Upper lobe of right lung (tissue), 1 donor: ENCODE measurements around the gene MOGAT2. TPM values are rescaled to one million over a fixed set of nuclear protein-coding genes. Genes with fewer than 3 reads are reported as not detected.
A peak's percentile ranks its signal among the peaks of the same experiment; 100 is the strongest.
"Not testable (repeated sequence)": the region's sequence is repeated elsewhere in the genome, so short reads cannot be mapped to it uniquely, and the experiment has no call there.

Experiments used
- ATAC-seq: fragments of 200-7000 bp; cut with Tn5 transposase; one replicate; pipeline ENCODE4 v1.9.1; 2020; ENCODE audit warnings: mild to moderate bottlenecking, moderate library complexity
- DNase-seq: peaks from one replicate; pipeline ENCODE4 v3.0.0-alpha.2; 2020
- H3K27ac ChIP-seq: fragments of 200-600 bp; one replicate; pipeline ENCODE4 v1.8.0; 2022
- H3K27me3 ChIP-seq: fragments of 200-600 bp; one replicate; pipeline ENCODE4 v1.8.0; 2022; ENCODE audit warnings: mild to moderate bottlenecking
- H3K36me3 ChIP-seq: fragments of 200-600 bp; one replicate; pipeline ENCODE4 v1.8.0; 2022
- H3K4me1 ChIP-seq: fragments of 200-600 bp; one replicate; pipeline ENCODE4 v1.8.0; 2022
- H3K4me3 ChIP-seq: fragments of 200-600 bp; one replicate; pipeline ENCODE4 v1.8.0; 2022; ENCODE audit warnings: mild to moderate bottlenecking
- H3K9me3 ChIP-seq: fragments of 200-600 bp; one replicate; pipeline ENCODE4 v1.8.0; 2022
- CTCF ChIP-seq: fragments of 200-600 bp; IDR thresholded peaks from one replicate; pipeline ENCODE4 v1.8.0; 2022; ENCODE audit warnings: antibody characterized with exemption
- intact Hi-C: fragments of 100-400 bp; cut with DNase I; formaldehyde crosslinking; loops from one replicate; pipeline ENCODE4 v1.11.0; 2022
- total RNA-seq: library from RNA; stranded (reverse); fragmentation: NEBNext Ultra II Directional; extraction: Animal tissue kit (Norgen Biotek cat#: 25700); gene quantifications from one replicate; pipeline ENCODE4 v1.2.1, GENCODE V29; 2021
- donor health status: DM: no; HTN: yes; CAD: no; lungs with severe emphysema.

MOGAT2 gene
- total RNA-seq, 1 donor from 2014 or later = not detected

DNA sequence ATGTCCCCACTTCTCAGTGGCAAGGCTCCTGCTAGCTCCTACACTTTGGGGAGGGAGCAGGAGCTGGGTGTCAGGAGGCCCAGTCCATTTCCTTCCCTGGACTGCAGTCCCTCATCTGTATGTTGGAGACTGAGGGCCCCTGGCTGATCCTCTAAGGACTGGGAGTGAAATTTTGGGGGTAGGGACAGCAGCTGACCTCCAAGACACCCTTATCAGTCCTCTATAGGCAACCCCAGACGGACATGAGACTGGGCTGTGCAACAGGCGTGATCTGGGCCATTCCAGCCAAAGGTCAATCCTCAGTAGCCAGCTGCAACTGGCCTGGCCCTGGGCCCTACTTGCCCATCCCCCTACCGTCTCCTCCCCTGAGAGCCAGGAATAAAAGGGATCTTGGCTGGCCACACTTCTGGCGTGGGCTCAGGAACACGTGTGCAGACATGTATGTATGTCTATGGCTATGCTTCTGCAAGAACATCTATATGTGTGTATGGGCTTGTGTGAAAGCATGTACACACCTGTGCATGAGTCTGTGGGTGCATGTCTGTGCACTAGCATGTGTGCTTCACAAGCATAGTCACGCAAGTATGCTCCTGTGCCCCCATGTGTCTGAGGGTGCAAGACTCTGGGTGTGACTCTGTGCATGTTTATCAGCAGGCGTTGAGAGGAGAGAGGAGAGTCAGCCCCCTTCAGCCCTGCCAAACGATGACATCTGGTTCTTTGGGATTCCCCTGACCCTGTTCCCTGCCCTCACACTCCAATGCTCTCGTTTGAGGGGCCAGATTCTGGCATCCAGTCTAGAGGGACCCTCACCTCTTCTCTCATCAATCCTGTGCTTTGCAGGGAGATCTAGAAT lies 26.3 kb downstream of the MOGAT2 start:
- no peak overlapping the region for H3K4me3 ChIP-seq
- no peaks in the 10 kb centered on the region for H3K9me3 ChIP-seq
- intact Hi-C loops = no loop called here
- H3K4me1 ChIP-seq = no peaks in the 10 kb centered on the region
- peak; percentile 25 for ATAC-seq
- no peak for TF ChIP-seq CTCF
- H3K27me3 ChIP-seq = no peaks in the 10 kb centered on the region
- no peak for DNase-seq
- no peaks in the 10 kb centered on the region for H3K36me3 ChIP-seq
- no peak overlapping the region for H3K27ac ChIP-seq

GRCh38 chr11:75745807-75746206 lies 28.2 kb downstream of the MOGAT2 start:
- Histone ChIP-seq H3K27ac (no peak overlapping the region), H3K4me1 (no peaks in the 10 kb centered on the region), H3K27me3 (no peaks in the 10 kb centered on the region), H3K9me3 (no peaks in the 10 kb centered on the region), H3K36me3 (no peaks in the 10 kb centered on the region), H3K4me3 (no peak overlapping the region)
- intact Hi-C loops = no loop called here
- no peak for ATAC-seq
- no peak for DNase-seq
- TF ChIP-seq CTCF = no peak

- ATAC-seq, DNase-seq, H3K4me1 ChIP-seq, H3K27me3 ChIP-seq, H3K4me3 ChIP-seq, H3K27ac ChIP-seq, H3K36me3 ChIP-seq, H3K9me3 ChIP-seq, intact Hi-C loops: not testable (repeated sequence)
Observed at GRCh38 chr11:75748729-75749273, 31.2 kb downstream of the MOGAT2 start.

DNA sequence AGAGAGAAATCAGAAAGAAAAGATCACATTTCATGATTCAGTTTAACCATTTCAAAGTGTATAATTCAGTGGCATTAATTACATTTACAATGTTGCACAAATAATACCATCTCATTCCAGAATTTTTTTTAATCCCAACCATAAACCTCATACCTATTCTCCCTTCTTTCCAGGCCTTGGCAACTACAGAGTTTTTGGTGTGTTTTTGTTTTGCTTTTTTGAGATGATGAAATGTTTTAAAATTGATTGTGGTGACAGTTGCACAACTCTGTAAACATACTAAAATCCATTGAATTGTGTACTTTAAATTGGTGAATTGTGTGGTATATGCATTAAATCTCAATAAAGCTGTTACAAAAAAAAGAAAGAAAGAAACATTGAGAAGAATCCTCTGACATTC lies 37.3 kb downstream of the MOGAT2 start:
- H3K27me3 ChIP-seq, H3K4me3 ChIP-seq, H3K27ac ChIP-seq, H3K4me1 ChIP-seq, ATAC-seq, H3K9me3 ChIP-seq, H3K36me3 ChIP-seq, intact Hi-C loops, DNase-seq: not testable (repeated sequence)

DNA sequence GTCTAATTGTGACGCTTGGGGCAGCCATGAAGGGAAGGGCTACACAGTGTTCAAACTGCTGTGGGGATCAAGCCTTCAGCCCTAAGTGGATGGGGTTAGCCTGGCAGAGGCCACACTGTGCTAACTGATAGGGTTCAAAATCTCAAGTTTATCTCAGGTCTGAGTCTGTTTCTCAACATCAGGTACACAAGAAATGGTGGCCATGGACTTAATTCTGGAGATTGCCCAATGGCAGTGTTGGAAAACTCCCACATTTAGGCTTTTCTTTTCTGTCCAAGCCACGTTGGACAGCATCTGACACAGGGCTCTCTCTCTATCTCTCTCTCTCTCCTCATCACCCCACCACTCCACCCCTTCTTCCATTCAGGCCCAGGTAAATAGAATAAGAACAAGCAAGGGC lies 40.0 kb downstream of the MOGAT2 start:
- Histone ChIP-seq H3K9me3 (no peaks in the 10 kb centered on the region), H3K27ac (no peak overlapping the region), H3K4me1 (no peaks in the 10 kb centered on the region), H3K36me3 (no peaks in the 10 kb centered on the region), H3K4me3 (no peak overlapping the region), H3K27me3 (no peaks in the 10 kb centered on the region)
- DNase-seq (no peak), ATAC-seq (no peak)
- intact Hi-C loops = no loop called here
- TF ChIP-seq CTCF = no peak

- no peaks in the 10 kb centered on the region for H3K27me3 ChIP-seq
- no peak overlapping the region for H3K4me3 ChIP-seq
- intact Hi-C loops = no loop called here
- ATAC-seq (no peak), DNase-seq (no peak)
- no peaks in the 10 kb centered on the region for H3K9me3 ChIP-seq
- no peak overlapping the region for H3K27ac ChIP-seq
- TF ChIP-seq CTCF = no peak
- no peaks in the 10 kb centered on the region for H3K4me1 ChIP-seq
- H3K36me3 ChIP-seq = no peaks in the 10 kb centered on the region
Observed at GRCh38 chr11:75759832-75760231, 42.2 kb downstream of the MOGAT2 start.
